ENCODE measurements around the gene LSM4.

- no peak for TF ChIP-seq CTCF (IDR thresholded peaks at IDR 0.05)
- TF ChIP-seq POLR2A (IDR thresholded peaks at IDR 0.05): no peak
- TF ChIP-seq EP300 (IDR thresholded peaks at IDR 0.05): no peak
Measured at GRCh38 chr19:18330868-18331267, 8.0 kb upstream of the LSM4 start.
